Osteocyte (in vitro differentiated cells): ENCODE results near the gene DGKG. TPM values are rescaled to one million over a fixed set of nuclear protein-coding genes. Genes with fewer than 3 reads are reported as not detected.

Source experiments
- DNase-seq: peaks from one replicate; pipeline ENCODE4 v3.0.0; 2021; ENCODE audit warnings: mixed read lengths; ENCODE audit not compliant: unreplicated experiment; ENCODE audit errors: extremely low spot score
- H3K27ac Mint-ChIP-seq: one replicate; pipeline ENCODE4 v1.8.0; 2021; ENCODE audit warnings: mild to moderate bottlenecking, mixed read lengths; ENCODE audit not compliant: unreplicated experiment
- H3K27me3 Mint-ChIP-seq: one replicate; pipeline ENCODE4 v1.8.0; 2021; ENCODE audit warnings: mixed read lengths; ENCODE audit not compliant: unreplicated experiment
- H3K36me3 Mint-ChIP-seq: one replicate; pipeline ENCODE4 v1.8.0; 2021; ENCODE audit warnings: mixed read lengths; ENCODE audit not compliant: unreplicated experiment
- H3K4me1 Mint-ChIP-seq: one replicate; pipeline ENCODE4 v1.8.0; 2021; ENCODE audit warnings: mixed read lengths; ENCODE audit not compliant: unreplicated experiment
- H3K4me3 Mint-ChIP-seq: one replicate; pipeline ENCODE4 v1.8.0; 2021; ENCODE audit warnings: mild to moderate bottlenecking, moderate library complexity, mixed read lengths; ENCODE audit not compliant: unreplicated experiment
- H3K9me3 Mint-ChIP-seq: one replicate; pipeline ENCODE4 v1.8.0; 2021; ENCODE audit warnings: mixed read lengths; ENCODE audit not compliant: unreplicated experiment
- CTCF ChIP-seq: fragments of 200-600 bp; sonication (generic); IDR thresholded peaks from 2 replicates; pipeline ENCODE4 v1.5.0; 2021; ENCODE audit warnings: antibody characterized with exemption, mild to moderate bottlenecking, moderate library complexity
- total RNA-seq: library from RNA; stranded (reverse); gene quantifications from 2 replicates; pipeline ENCODE4 v1.2.1, GENCODE V29; 2021

The DGKG gene
- total RNA-seq, 1 donor from 2014 or later, result not detected

- DNase-seq, result no peak
- Mint-ChIP-seq H3K27ac (no peak overlapping the region), H3K36me3 (no peaks in the 10 kb centered on the region), H3K27me3 (peaks cover 36% of the 10 kb centered on the region), H3K4me1 (no peaks in the 10 kb centered on the region), H3K9me3 (no peaks in the 10 kb centered on the region), H3K4me3 (no peak overlapping the region)
- TF ChIP-seq CTCF, result no peak
These were observed 144.9 kb downstream of the DGKG start for GRCh38 chr3:186216900-186217819.

GRCh38 chr3:186214670-186215069 lies 147.4 kb downstream of the DGKG start:
- no peak for DNase-seq
- no peaks in the 10 kb centered on the region for H3K36me3 Mint-ChIP-seq
- H3K4me3 Mint-ChIP-seq, result no peak overlapping the region
- TF ChIP-seq CTCF, result no peak
- peaks cover 39% of the 10 kb centered on the region for H3K27me3 Mint-ChIP-seq
- no peaks in the 10 kb centered on the region for H3K9me3 Mint-ChIP-seq
- H3K4me1 Mint-ChIP-seq, result peaks cover 12% of the 10 kb centered on the region
- no peak overlapping the region for H3K27ac Mint-ChIP-seq

- H3K4me3 Mint-ChIP-seq, result no peak overlapping the region
- H3K4me1 Mint-ChIP-seq, result peaks cover 14% of the 10 kb centered on the region
- peaks cover 36% of the 10 kb centered on the region for H3K27me3 Mint-ChIP-seq
- TF ChIP-seq CTCF, result no peak
- H3K27ac Mint-ChIP-seq, result no peak overlapping the region
- H3K36me3 Mint-ChIP-seq, result no peaks in the 10 kb centered on the region
- H3K9me3 Mint-ChIP-seq, result no peaks in the 10 kb centered on the region
- DNase-seq, result no peak
These were observed 148.1 kb downstream of the DGKG start for GRCh38 chr3:186213946-186214345.

- H3K4me3 Mint-ChIP-seq, result no peak overlapping the region
- H3K4me1 Mint-ChIP-seq, result peaks cover 14% of the 10 kb centered on the region
- no peaks in the 10 kb centered on the region for H3K9me3 Mint-ChIP-seq
These were observed 149.4 kb downstream of the DGKG start for GRCh38 chr3:186212611-186213010.

More at GRCh38 chr3:186212611-186213010, 149.4 kb downstream of the DGKG start:
- Mint-ChIP-seq H3K27ac (no peak overlapping the region), H3K36me3 (no peaks in the 10 kb centered on the region), H3K27me3 (peaks cover 35% of the 10 kb centered on the region)
- no peak for DNase-seq
- no peak for TF ChIP-seq CTCF
